OCI-LY3 (cell line): ENCODE measurements around the gene KDM5C.

Source experiments
- H2AFZ ChIP-seq: fragments of 200-600, 300-600 bp; shearing (Covaris generic); 2 replicates; pipeline ENCODE4 v1.6.0; 2014; ENCODE audit warnings: antibody characterized with exemption, low read depth, low read length
- H3K27ac ChIP-seq: fragments of 200-600, 300-600 bp; sonication (generic); 2 replicates; pipeline ENCODE4 v1.5.1; 2014; ENCODE audit warnings: mild to moderate bottlenecking, low read length, moderate library complexity, mixed read lengths
- H3K27me3 ChIP-seq: fragments of 200-600, 300-600 bp; sonication (generic); 2 replicates; pipeline ENCODE4 v1.6.1; 2014; ENCODE audit warnings: low read depth, low read length, mixed read lengths
- H3K36me3 ChIP-seq: fragments of 200-600, 300-600 bp; sonication (generic); replicated peaks from 2 replicates; pipeline ENCODE3; 2014; ENCODE audit warnings: low read depth, low read length, mixed read lengths
- H3K4me1 ChIP-seq: fragments of 300-600, 200-600 bp; sonication (generic); 2 replicates; pipeline ENCODE4 v1.6.1; 2014; ENCODE audit warnings: low read length, mixed read lengths
- H3K4me2 ChIP-seq: fragments of 200-600, 300-600 bp; sonication (generic); 2 replicates; pipeline ENCODE4 v1.6.1; 2014; ENCODE audit warnings: low read length, mixed read lengths
- H3K4me3 ChIP-seq: fragments of 300-600, 200-600 bp; sonication (generic); 2 replicates; pipeline ENCODE4 v1.5.1; 2014; ENCODE audit warnings: antibody characterized with exemption, mild to moderate bottlenecking, low read length, moderate library complexity
- H3K79me2 ChIP-seq: fragments of 300-600, 200-600 bp; shearing (Covaris generic); 2 replicates; pipeline ENCODE4 v1.6.1; 2014; ENCODE audit warnings: mild to moderate bottlenecking, low read length, mixed read lengths
- H3K9ac ChIP-seq: fragments of 300-600, 200-600 bp; shearing (Covaris generic); 2 replicates; pipeline ENCODE4 v1.6.0; 2014; ENCODE audit warnings: mild to moderate bottlenecking, low read length, moderate library complexity
- H3K9me3 ChIP-seq: fragments of 200-600, 300-600 bp; shearing (Covaris generic); 2 replicates; pipeline ENCODE4 v1.6.1; 2014; ENCODE audit warnings: low read length, mixed read lengths; ENCODE audit not compliant: insufficient read depth
- H4K20me1 ChIP-seq: fragments of 200-600, 300-600 bp; sonication (generic); 2 replicates; pipeline ENCODE4 v1.6.1; 2016; ENCODE audit warnings: low read length, mixed read lengths; ENCODE audit not compliant: insufficient read depth
- CTCF ChIP-seq: fragments of 200-600, 300-600 bp; sonication (generic); IDR thresholded peaks from 2 replicates; pipeline ENCODE4 v1.5.1; 2014; ENCODE audit warnings: antibody characterized with exemption, low read length, low read depth
- EZH2phosphoT487 ChIP-seq: fragments of 200-600 bp; shearing (Covaris generic); IDR thresholded peaks from 2 replicates; pipeline ENCODE4 v1.6.1; 2018; ENCODE audit warnings: antibody characterized with exemption, mixed run types, low read depth

The KDM5C gene

GRCh38 chrX:53224860-53225797 lies at the start of gene KDM5C:
Gene KDM5C, minus strand, starts transcription at chrX:53225207. Its CDS starts 318 bp downstream, at chrX:53224889.
- Histone ChIP-seq H3K9ac (peak within 1 kb of the TSS; percentile 99), H3K36me3 (peaks cover 12% of the 10 kb centered on the region), H3K79me2 (peaks cover 50% of the 10 kb centered on the region), H2AFZ (peak within 1 kb of the TSS; percentile 96), H3K27me3 (no peaks in the 10 kb centered on the region), H3K4me3 (peak within 1 kb of the TSS; percentile 100), H4K20me1 (peaks cover 39% of the 10 kb centered on the region), H3K4me1 (peaks cover 23% of the 10 kb centered on the region), H3K27ac (peak within 1 kb of the TSS; percentile 79), H3K4me2 (peak within 1 kb of the TSS; percentile 91), H3K9me3 (no peaks in the 10 kb centered on the region)
- TF ChIP-seq CTCF (no peak), EZH2phosphoT487 (no peak)

- H3K9ac ChIP-seq: no peak overlapping the region
- H4K20me1 ChIP-seq: no peaks in the 10 kb centered on the region
- no peak overlapping the region for H2AFZ ChIP-seq
- no peaks in the 10 kb centered on the region for H3K4me1 ChIP-seq
- no peaks in the 10 kb centered on the region for H3K36me3 ChIP-seq
- no peak for TF ChIP-seq EZH2phosphoT487
- TF ChIP-seq CTCF: no peak
- H3K9me3 ChIP-seq: no peaks in the 10 kb centered on the region
- no peaks in the 10 kb centered on the region for H3K27me3 ChIP-seq
- no peaks in the 10 kb centered on the region for H3K79me2 ChIP-seq
- no peak overlapping the region for H3K4me2 ChIP-seq
- H3K27ac ChIP-seq: no peak overlapping the region
- no peak overlapping the region for H3K4me3 ChIP-seq
Observed at GRCh38 chrX:53272808-53273337, 47.9 kb upstream of the KDM5C start.

- no peak overlapping the region for H3K9ac ChIP-seq
- no peak for TF ChIP-seq CTCF
- 0 out of 2 replicates have a peak, but pooled peaks cover 4% of the 10 kb centered on the region for H3K27me3 ChIP-seq
- no peaks in the 10 kb centered on the region for H3K9me3 ChIP-seq
- no peaks in the 10 kb centered on the region for H3K36me3 ChIP-seq
- H2AFZ ChIP-seq: no peak overlapping the region
- no peaks in the 10 kb centered on the region for H3K4me1 ChIP-seq
- no peak overlapping the region for H3K4me2 ChIP-seq
- no peak overlapping the region for H3K4me3 ChIP-seq
- no peaks in the 10 kb centered on the region for H4K20me1 ChIP-seq
- H3K79me2 ChIP-seq: no peaks in the 10 kb centered on the region
- no peak overlapping the region for H3K27ac ChIP-seq
Observed at GRCh38 chrX:53269536-53270107, 44.6 kb upstream of the KDM5C start.

GRCh38 chrX:53268173-53268572 lies 43.2 kb upstream of the KDM5C start:
- Histone ChIP-seq H3K36me3 (no peaks in the 10 kb centered on the region), H3K79me2 (no peaks in the 10 kb centered on the region), H3K27ac (no peak overlapping the region)

More at GRCh38 chrX:53268173-53268572, 43.2 kb upstream of the KDM5C start:
- Histone ChIP-seq H3K27me3 (peaks cover 5% of the 10 kb centered on the region; the same call in 1 of the 2 replicates), H4K20me1 (no peaks in the 10 kb centered on the region), H2AFZ (no peak overlapping the region), H3K9me3 (no peaks in the 10 kb centered on the region), H3K9ac (no peak overlapping the region), H3K4me1 (no peaks in the 10 kb centered on the region), H3K4me3 (no peak overlapping the region), H3K4me2 (no peak overlapping the region)
- TF ChIP-seq EZH2phosphoT487 (no peak), CTCF (no peak)
